OCI-LY1 (cell line): ENCODE data around the gene PDXDC1.
"Not testable (repeated sequence)": the region's sequence is repeated elsewhere in the genome, so short reads cannot be mapped to it uniquely, and the experiment has no call there.

Experiments used
- CTCF ChIP-seq: fragments of 200-600 bp; sonication (generic), shearing (Covaris generic); IDR thresholded peaks from 2 replicates; pipeline ENCODE4 v1.5.1; 2017; ENCODE audit warnings: mild to moderate bottlenecking, antibody characterized with exemption, low read length, moderate library complexity, mixed read lengths
- EZH2 ChIP-seq: fragments of 200-600 bp; sonication (generic), shearing (Covaris generic); IDR thresholded peaks from 2 replicates; pipeline ENCODE4 v1.8.0; 2017; ENCODE audit warnings: borderline replicate concordance, mixed run types, mild to moderate bottlenecking, antibody characterized with exemption, low read length, moderate library complexity, mixed read lengths

DNA sequence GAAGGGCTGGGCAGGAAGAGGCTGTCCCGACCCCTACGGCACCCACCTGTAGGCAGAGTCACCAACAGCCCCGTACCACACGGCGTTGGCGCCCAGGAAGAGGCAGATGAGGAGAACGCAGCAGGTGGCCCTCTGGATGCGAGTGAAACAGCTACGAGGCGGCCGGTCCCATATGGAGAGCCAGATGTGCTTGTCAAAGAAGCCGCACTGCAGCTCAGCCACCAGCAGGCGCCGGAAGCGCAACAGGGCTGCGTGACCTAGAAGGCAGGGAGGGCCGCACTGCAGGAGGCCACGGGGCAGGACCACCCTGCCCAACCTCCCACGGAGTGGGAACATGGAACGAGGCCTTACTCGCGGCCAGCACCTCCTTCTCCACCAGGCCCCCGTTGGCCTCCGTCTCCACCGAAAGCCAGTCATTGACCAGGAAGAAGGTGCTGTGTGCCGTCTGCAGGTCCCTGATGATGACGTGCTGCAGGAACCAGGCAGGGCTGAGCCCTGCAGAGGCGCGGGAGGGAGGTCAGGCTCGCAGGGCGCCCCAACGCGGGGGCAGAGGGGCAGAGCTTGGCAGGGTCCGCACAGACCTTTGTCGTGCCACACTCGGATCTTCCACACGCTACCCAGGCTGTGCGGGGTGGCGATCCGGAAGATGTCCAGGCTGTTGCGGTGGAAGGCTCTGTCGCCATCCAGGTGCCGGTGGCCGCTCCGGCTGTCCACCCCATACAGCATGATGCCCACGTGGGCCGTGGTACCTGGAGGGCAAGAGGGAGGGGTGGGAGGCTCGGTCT lies 153.0 kb downstream of the PDXDC1 start:
- not testable (repeated sequence) for TF ChIP-seq CTCF, EZH2
